NCI-H2107 treated with DMSO at 0.1 percent for 48 hours (cell line): Measurements from ENCODE around the gene RNF157.

Experiments
- DNase-seq: peaks from one replicate; lab custom pipeline; 2025; ENCODE audit not compliant: unreplicated experiment; lab: John Stamatoyannopoulos, UW

RNF157 gene

GRCh38 chr17:76130473-76130872, 109.8 kb downstream of the RNF157 start:
- no peak for DNase-seq

GRCh38 chr17:76125922-76126321, 114.4 kb downstream of the RNF157 start:
- no peak for DNase-seq

GRCh38 chr17:76125391-76125675, 115.0 kb downstream of the RNF157 start:
- DNase-seq: no peak

GRCh38 chr17:76124582-76125390, 115.5 kb downstream of the RNF157 start:
- DNase-seq: no peak

- DNase-seq: no peak
Observed at GRCh38 chr17:76123749-76124581, 116.3 kb downstream of the RNF157 start.

- DNase-seq: no peak
Observed at GRCh38 chr17:76123191-76123499, 117.1 kb downstream of the RNF157 start.

GRCh38 chr17:76122431-76123190, 117.7 kb downstream of the RNF157 start:
- no peak for DNase-seq

- DNase-seq: no peak
Observed at GRCh38 chr17:76121932-76122430, 118.3 kb downstream of the RNF157 start.

- no peak for DNase-seq
Observed at GRCh38 chr17:76120658-76121008, 119.7 kb downstream of the RNF157 start.

- no peak for DNase-seq
Observed at GRCh38 chr17:76119409-76120371, 120.6 kb downstream of the RNF157 start.

- DNase-seq: no peak
Observed at GRCh38 chr17:76115138-76115754, 125.0 kb downstream of the RNF157 start.

- no peak for DNase-seq
Observed at GRCh38 chr17:76111956-76112355, 128.3 kb downstream of the RNF157 start.

GRCh38 chr17:76107509-76107908, 132.8 kb downstream of the RNF157 start:
- no peak for DNase-seq

- no peak for DNase-seq
Observed at GRCh38 chr17:76106703-76107102, 133.6 kb downstream of the RNF157 start.

GRCh38 chr17:76104896-76105231, 135.4 kb downstream of the RNF157 start:
- no peak for DNase-seq

GRCh38 chr17:76104140-76104895, 136.0 kb downstream of the RNF157 start:
- DNase-seq: no peak

- DNase-seq: peak; percentile 52
Observed at GRCh38 chr17:76103274-76104139, 136.8 kb downstream of the RNF157 start, which contains the start of gene EXOC7. Gene EXOC7 (minus strand): TSS chr17:76103787. CDS start chr17:76103692, 95 bp downstream.

- no peak for DNase-seq
Observed at GRCh38 chr17:76102944-76103273, 137.4 kb downstream of the RNF157 start.
